HG03342 (cell line): ENCODE results near the gene ARID4B.
"Not testable (repeated sequence)": the region's sequence is repeated elsewhere in the genome, so short reads cannot be mapped to it uniquely, and the experiment has no call there.

Source experiments
- ATAC-seq: cut with Tn5 transposase; IDR thresholded peaks from one replicate; pipeline ENCODE4 v1.9.1; 2021; ENCODE audit warnings: mild to moderate bottlenecking, moderate library complexity; ENCODE audit not compliant: unreplicated experiment

The ARID4B gene

DNA sequence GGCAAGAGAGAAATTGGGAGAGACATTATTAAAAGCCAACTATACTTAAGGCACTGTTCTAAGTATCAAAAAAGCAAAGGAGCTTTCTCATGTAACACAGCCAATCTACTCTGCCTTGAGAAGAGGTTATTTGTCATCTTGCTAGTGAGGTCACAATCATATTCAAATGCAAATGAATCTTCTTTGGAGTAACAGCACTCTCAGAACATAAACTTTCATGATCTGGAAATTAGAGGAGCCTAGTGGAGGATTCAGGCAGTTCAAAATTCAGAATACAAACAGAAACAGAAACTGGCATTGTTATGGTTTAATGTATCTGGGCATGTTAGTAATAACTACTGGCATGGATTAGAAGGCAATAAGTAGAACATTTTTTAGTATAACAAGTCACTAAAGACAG, 57.4 kb downstream of the ARID4B start:
- ATAC-seq, result peak; percentile 37

DNA sequence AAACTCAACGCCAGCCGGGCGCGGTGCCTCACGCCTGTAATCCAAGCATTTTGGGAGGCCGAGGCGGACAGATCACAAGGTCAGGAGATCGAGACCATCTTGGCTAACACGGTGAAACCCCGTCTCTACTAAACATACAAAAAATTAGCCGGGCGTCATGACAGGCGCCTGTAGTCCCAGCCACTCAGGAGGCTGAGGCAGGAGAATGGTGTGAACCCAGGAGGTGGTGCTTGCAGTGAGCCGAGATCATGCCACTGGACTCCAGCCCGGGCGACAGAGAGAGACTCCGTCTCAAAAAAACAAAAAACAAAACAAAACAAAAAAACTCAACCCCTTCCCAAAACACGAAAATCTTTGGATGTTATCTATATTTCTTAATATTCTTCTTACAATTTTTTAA, 58.0 kb downstream of the ARID4B start:
- ATAC-seq, result not testable (repeated sequence)

DNA sequence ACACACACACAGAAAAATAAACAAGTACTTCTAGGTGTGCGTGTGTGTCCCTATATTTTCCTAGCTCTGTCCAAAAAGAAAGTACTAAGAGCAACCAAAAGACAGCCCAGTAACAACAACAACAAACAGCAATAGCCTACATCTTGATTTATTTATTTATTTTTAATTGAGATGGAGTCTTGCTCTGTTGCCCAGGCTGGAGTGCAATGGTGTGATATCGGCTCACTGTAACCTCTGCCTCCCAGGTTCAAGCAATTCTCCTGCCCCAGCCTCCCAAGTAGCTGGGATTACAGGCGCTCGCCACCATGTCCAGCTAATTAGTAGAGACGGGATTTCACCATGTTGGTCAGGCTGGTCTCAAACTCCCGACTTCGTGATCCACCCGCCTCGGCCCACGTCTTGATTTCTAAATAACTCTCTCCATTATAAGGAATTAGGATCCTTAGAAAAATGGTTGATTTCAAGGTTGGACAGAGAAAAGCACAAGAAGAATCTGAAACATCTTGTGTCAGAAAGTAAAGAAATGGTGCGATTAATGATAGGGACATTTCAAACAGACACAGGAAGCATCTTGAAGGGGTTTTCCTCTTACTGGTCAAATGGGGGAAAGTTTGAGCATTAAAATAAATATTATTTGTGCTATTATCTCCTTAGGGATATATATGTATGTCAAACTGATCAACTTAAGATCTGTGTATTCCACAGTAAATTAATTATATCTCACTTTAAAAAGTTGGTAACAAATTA, 59.4 kb downstream of the ARID4B start:
- ATAC-seq, result no peak

DNA sequence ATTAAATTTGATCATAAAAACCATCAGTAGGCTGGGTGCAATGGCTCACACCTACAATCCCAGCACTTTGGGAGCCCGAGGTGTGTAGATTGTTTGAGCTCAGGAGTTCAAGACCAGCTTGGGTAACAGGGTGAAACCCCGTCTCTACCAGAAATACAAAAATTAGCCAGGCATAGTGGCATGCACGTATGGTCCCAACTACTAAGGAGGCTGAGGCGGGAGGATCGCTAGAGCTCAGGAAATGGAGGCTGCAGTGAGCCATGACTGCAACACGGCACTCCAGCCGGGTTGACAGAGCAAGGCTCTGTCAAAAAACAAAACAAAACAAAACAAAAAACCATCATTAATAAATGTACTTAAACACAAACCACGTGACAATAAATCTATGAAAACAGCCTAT, 61.0 kb downstream of the ARID4B start:
- no peak for ATAC-seq

DNA sequence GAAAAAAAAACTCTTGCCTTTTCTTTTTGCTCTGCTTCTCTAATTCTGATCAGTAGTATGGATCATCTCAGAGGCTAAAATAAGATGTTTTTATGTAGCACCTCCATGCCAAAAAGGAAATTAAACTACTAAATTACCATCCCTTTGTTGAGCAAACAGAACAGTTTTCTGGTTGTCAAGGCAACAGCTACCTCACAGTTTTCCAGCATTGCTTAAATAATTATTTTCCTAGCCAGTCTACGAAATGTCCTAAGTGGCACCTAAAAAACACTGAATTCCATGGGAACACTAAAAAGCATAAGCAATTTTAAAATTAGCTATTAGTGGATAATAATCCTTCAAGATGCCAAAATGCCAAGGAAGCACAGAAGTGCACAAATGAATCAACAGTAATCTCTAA, 61.7 kb downstream of the ARID4B start:
- ATAC-seq, result no peak

DNA sequence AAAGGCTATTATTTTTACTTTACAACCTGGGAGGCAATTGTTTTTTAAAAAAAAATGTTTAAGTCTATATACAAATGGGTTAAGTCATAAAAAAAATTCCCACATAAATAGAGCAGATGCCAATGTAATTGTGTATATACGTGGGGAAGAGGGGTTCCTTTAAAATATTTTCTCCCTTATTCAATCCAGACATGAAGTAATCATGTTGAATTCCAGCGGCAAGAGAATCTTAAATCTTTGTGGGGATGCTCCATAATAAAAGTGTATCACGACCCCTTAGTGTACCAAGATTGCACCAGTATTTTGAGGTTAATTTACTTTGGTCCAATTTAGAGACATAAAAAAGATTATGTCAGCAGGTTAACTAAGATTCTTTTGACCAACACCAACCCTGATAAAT, 62.1 kb downstream of the ARID4B start:
- no peak for ATAC-seq

DNA sequence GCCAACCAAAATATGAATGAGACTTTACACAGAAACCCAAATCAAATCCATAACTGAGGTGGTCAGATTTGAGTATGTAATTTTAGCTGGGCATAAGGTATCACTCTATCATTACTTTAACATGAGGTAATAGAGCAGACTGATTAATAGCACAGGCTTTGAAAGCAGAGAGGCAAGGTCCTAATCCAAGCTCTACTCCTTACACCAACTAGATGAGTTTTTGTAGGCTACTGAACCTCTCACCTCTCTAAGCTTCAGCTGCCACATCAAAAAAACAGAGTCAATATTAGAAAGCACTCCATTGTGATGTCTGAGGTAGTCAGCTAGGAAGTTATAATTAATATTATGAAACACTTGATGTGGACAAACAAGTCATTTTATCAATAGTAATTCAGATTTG, 63.7 kb downstream of the ARID4B start:
- no peak for ATAC-seq

DNA sequence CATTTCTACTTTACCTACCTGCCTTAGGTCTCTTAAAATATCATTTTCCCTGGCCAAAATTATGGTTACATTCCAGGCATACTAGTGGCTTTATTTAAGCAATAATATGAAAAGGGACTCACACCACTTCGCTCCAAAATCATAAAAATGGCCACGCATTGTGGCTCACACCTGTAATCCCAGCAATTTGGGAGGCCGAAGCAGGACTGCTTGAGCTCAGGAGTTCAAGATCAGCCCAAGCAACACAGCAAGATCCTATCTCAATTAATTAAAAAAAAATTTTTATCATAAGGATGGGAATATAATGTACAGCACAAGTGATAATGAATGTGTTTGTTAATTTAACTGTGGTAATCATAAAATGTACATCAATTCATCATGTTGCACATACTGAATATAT, 65.4 kb downstream of the ARID4B start:
- no peak for ATAC-seq

DNA sequence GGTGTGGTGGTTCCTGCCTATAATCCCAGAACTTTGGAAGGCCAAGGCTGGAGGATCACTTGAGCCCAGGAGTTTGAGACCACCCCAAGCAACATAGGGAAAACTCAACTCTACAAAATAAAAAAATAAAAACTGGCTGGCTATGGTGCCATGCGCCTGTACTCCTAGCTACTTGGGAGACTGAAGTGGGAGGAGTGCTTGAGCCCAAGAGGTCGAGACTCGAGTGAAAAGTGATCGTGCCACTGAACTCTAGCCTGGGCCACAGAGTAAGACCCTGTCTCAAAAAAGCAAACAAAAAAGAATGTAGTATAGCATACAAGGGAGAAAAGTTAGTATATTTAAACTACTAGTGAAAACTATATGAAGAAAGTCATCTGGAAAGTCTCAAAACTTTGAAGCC, 66.7 kb downstream of the ARID4B start:
- no peak for ATAC-seq

DNA sequence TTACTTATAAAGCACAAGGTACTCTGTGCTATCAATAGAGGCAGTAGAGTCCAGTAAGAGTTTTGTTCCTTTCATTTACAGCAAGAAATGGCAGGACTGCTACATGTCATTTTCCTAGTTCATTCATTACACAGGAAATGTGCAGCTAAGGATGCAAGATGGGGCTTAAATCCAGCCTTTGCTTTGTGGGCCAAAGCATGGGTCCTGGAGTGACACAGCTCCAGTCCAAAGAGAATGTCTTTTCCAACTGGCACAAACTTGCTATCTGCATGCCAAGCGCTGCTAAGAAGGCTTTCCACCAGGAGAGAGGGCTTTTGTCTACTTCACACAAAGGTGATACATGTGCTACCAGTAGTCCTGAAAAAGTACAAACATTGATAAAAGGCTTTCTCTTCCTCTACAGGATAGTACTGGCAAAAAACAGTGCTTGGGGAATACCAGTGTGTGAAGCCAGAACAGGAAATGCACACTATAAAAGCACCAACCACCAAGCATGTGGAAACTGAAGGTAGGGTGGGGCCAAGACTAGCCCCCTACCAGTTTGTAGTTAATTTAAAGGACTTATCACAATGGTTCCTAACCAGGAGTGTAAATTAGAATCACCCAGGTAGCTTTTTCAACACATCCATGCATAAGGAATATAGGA, 68.7 kb downstream of the ARID4B start:
- no peak for ATAC-seq

DNA sequence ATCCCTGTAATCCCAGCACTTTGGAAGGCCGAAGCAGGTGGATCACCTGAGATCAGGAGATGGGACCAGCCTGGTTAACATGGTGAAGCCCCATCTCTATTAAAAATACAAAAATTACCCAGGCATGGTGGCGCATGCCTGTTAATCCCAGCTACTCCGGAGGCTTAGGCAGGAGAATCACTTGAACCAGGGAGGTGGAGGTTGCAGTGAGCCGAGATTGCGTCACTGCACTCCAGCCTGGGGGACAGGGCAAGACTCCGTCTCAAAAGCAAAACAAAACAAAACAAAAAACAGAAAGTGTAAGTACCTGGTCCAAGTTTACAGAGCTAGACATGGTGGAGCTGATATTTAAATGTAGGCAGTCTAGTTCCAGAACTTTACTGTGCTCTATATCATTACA, 69.9 kb downstream of the ARID4B start:
- not testable (repeated sequence) for ATAC-seq

DNA sequence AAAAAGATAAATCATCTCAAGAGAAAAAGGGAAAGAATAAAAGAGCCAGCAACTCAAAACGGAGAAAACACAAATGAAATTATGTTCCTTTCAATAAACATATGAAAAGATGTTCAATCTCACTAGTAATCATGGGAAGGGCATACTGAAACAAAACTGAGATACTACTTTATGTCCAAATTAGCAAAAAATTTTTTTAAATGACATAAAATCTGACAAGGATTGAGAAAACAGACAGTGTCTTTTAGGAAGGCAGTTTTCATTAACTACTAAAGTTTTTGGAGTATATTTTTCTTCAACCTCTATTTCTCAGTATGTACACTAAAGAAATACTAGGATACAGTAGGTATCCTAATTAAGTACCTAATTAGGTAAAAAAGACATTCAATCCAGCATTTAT, 73.3 kb downstream of the ARID4B start:
- ATAC-seq, result no peak

DNA sequence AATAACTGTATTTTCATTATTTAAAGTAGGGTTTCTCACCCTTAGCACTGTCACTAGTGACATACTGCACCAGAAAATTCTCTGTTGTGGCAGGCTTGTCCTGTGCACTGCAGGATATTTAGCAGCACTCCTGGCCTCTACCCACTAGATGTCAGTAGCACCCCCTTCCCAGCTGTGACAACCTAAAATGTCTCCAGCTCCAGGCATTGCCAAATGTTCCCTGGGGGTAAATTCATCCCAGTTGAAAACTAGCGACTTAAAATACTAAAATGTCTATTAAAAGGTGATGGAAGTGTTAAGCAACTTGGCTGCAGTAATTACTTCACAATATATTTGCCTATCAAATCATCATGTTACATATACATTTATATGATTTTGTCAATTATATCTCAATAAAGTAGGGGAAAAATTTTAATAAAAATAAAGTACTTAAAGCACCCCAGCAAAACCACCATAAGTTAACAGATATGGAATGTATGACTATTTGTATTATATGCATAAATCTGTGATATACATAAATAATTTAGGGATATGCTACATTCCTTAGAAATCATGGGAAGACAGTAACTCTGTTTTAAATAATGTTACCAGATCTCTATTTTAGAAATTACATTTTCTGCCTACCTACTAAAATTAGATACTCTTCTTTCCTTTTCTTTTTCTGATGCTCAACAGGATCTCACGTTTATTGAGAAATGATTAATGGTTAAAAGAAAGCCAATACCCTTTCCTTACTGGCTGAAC, 74.6 kb downstream of the ARID4B start:
- peak; percentile 82 for ATAC-seq

DNA sequence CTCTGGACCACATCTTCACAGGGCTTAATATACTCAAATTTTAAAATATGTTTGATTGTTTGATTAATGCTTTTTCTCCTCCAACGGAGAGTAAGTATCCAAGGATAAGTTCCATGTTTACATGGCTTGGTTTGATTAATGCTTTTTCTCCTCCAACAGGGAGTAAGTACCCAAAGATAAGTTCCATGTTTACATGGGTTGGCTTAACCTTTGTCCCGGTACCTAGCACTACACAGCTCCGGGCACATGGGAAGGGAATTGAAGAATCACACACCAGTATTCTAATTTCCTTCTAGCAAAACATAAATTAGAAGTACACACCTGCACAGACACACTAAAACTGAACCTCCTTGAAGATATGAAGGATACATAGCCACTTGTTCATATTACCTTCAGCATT, 77.5 kb downstream of the ARID4B start:
- ATAC-seq, result no peak

DNA sequence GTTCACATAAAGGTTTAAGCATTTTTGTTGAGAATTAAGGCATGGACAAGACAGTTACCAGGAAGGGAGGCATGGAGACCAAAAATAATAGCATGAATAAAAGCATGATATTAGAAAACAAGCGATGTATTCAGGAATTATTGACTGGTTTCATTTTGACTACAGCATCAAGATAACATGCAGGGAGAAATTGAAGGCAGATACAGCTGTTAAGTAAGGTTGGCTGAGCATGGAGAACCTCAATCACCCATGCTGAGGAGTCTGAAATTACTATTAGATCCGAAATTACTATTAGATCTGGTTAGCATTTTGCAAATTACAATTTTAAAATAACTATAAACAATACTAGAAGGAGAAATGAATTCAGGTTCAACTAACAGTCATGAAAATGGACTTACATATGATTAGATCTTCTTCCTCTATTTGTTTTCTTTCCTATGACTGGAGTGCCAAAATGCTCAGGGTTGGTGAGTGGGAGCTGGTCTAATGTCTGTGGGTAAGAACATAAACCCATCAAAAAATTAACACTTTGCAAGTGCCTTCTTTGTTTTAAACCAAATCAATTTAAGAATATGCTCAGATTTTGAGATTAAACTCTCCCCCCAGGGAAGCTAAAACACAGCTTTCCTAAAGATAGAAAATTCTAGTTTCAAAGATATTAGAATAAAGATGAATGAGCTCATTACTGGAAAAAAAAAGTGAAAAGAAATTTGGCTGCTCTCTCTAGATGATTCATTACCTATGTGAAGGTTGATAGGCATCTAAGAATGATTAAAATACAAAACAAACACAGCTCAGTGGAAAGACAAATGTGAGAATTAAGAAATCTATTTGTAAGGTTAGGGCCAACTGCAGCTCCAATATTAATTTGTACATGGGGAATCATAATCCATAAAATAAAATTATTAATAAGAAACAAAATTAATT, 81.7 kb downstream of the ARID4B start:
- peak; percentile 48 for ATAC-seq

DNA sequence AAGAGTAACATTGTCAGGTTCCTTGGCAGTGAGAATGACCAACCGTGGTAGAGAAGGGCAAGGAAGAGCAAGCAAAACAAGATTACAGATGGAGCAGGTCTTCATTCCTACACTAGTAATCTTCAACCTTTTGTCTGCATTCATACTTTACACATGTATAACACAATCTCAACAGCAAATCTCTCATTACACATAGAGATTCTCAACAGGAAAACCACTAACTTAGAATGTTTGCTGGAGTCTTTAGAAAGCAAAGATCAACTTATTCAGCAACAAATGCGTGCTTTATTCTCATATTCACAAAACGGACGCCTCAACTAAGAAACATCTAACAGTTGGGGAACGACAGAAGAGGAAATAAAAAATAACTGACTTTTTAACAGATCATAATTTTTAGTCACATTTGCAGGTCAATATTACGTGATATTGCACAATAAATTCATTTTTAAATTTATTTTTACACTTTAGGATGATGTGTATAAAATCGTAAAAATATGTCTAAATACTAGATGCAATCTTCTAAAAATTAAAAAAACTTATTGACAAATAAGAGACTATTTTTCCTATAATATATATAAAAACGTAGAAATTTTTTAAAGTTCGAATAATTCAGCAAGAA, 82.9 kb downstream of the ARID4B start:
- no peak for ATAC-seq

DNA sequence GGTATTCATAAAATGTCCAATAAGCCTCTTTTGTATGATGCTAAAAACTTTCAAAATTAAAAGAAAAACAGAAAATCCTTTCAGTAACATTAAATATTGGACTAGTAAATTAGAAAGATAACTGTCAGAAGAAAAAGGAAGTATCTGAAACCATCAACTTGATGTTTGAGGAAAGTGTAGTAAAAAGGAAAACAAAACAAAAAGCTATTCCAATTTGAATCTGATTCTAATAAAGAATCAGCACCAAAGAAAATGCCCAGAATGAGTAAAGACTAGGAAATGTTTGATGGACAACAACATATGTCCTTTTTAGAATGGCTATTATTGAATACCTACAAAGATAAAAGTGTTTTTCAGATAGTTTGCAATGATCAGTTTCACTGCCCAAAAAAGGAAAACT, 87.0 kb downstream of the ARID4B start:
- no peak for ATAC-seq

DNA sequence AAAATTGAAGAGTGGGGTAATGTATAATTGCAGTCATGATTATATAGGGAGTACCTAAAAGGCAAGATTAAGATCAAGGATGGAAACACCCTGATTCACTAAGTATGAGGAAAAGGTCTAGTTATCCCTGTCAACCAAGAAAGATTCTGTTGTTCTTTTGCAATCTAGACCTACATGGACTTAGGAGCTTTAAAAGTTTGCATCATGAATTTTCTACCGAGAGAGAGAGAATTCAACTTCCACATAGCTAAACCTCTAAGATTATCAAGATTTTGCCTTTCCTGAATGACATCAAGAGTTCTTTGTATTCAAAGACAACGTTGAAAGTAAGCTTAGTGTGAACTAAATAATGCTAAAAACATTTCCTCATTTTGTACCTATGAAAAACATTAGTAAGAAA, 88.1 kb downstream of the ARID4B start:
- no peak for ATAC-seq

DNA sequence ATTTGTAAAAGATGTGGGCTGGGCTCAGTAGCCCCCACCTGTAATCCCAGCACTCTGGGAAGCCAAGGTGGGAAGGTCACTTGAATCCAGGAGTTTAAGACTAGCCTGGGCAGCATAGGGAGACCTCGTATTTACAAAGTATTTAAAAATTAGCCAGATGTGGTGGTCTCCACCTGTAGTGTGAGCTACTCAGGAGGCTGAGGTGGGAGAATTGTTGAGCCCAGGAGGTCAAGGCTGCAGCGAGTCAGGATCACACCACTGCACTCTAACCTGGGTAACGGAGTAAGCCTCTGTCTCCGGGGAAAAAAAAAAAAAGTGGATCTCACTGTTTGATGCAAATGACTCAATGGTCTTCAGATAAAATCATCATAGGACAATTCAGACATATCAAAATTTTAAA, 89.4 kb downstream of the ARID4B start:
- no peak for ATAC-seq

DNA sequence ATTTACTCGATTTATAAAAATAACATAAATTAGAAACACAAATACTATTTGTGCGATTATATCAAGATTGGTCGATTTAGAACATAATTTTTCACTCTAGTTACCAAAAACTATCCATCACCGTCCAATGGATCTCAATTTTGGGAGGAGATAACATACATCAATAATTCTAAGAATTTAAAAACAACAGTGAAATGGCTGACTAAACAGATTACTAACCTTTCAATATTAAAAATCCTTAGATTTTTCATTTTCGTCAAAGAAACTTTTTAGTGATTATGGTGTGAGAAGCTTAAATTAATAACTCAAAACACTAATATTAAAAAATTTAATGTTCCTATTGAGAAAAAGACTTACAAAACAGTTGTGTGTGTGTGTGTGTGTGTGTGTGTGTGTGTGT, 91.9 kb downstream of the ARID4B start:
- no peak for ATAC-seq

DNA sequence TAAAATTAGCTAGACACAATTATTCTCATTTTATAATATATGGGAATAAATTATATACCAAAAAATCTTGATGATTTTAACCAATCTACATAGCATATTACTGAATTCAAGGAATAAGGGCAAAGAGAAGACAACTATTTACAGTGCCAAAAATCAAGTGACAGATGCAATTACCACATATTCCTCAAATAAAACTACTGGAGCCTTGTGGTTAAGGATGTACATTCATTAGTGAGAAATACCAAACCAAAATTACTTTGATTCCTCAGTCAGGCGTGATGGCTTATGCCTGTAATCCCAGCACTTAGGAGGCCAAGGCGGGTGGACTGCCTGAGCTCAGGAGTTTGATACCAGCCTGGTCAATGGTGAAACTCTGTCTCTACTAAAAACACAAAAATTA, 98.1 kb downstream of the ARID4B start:
- no peak for ATAC-seq
